ENCODE data around the gene A3GALT2.

The A3GALT2 gene

GRCh38 chr1:33269621-33270020, 51.3 kb downstream of the A3GALT2 start:
- no peak for DNase-seq

DNA sequence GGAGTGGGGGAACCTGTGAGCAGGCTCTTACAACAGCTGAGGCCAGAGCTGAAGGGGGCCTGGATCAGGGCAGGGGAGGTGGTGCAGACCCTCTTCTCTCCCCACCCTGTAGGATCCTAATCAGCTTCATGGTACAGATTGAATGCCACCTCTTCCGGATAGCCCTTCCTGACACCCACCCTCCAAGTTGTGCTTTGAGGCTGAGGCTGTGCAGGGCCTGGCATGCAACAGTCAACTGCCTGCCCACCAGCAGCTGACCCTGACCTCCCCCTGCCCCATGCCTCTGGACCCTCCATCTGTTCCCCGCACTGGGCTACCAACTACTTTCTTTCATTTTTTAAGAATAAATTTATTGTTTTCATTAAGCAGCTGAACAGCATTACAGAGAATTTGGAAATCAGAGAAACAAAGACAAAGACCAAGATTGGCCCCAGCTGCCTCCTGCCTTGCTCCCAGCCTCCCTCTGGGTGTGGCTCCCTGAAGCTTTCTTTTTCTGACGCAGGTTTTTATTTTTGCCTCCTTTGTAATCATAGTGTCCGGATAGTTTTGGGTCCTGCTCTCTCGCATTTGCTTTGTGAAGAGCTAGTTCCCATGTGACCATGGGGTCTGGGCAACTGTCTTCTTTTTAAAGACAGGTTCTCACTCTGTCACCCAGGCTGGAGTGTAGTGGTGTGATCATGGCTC, 51.8 kb downstream of the A3GALT2 start:
- DNase-seq: no peak

- no peak for DNase-seq
Measured at GRCh38 chr1:33268457-33268856, 52.4 kb downstream of the A3GALT2 start.

DNA sequence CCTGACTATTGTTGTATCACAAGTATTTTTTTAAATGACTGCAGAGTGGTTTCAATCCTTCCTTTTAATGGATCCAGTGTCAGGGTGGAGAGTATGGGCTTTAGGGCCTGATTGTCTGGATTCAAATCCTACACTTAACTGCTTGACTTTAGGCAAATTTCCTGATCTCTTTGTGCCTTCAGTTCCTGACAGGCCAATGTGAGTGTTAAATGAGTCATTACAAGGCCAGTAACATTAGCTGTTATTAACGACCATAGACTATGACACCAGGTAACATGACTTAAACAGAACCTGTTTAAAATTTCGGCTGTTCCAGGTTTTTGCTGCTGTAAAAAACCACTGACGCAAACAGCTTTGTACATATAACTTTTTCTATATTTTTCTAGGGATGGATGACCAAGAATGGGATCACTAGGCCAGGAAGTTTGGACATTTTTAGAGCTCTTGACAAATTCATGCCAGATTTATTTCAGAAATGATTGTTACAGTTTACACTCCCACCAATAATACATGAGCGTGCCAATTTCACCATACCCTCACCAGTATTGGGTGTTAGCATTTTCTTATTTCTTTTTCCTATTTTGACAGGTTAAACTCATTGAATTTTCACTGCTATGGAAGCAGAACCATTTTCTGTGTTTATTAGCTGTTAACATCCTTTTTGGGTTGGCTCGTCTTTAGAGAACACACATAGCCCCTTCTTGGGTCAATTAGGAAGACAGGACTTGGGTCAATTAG, 53.3 kb downstream of the A3GALT2 start:
- no peak for DNase-seq

- DNase-seq: no peak
Measured at GRCh38 chr1:33266766-33267165, 54.1 kb downstream of the A3GALT2 start.

GRCh38 chr1:33265780-33266605, 54.9 kb downstream of the A3GALT2 start:
- DNase-seq: no peak

GRCh38 chr1:33263890-33264504, 56.9 kb downstream of the A3GALT2 start:
- DNase-seq: no peak

- DNase-seq: no peak
Measured at GRCh38 chr1:33261344-33261743, 59.6 kb downstream of the A3GALT2 start.

- DNase-seq: no peak
Measured at GRCh38 chr1:33260439-33260838, 60.5 kb downstream of the A3GALT2 start.

GRCh38 chr1:33259879-33260278, 61.0 kb downstream of the A3GALT2 start:
- no peak for DNase-seq

DNA sequence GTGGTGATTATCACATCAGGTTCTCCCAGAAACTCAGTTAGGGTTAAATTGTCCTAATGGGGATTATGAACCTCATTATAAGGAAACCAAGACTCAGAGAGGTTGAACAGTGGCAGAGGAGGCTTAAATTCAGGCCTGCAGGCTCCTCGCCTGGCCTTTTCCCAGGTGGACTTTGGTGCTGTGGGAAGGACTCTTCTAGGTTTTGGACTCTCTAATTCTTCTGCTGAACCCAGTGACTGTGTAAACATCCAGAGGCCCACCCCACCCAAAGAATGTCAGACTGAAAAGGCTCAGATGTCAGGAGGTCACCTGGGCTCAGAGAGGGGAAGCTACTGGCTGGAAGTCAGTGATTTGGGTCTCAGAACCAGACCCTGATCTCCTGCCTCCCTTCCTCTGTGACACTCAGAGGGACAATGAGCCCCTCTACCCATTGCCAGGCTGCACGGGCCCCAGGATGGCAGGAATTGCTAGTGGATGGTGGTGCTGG, 62.1 kb downstream of the A3GALT2 start:
- DNase-seq: no peak

DNA sequence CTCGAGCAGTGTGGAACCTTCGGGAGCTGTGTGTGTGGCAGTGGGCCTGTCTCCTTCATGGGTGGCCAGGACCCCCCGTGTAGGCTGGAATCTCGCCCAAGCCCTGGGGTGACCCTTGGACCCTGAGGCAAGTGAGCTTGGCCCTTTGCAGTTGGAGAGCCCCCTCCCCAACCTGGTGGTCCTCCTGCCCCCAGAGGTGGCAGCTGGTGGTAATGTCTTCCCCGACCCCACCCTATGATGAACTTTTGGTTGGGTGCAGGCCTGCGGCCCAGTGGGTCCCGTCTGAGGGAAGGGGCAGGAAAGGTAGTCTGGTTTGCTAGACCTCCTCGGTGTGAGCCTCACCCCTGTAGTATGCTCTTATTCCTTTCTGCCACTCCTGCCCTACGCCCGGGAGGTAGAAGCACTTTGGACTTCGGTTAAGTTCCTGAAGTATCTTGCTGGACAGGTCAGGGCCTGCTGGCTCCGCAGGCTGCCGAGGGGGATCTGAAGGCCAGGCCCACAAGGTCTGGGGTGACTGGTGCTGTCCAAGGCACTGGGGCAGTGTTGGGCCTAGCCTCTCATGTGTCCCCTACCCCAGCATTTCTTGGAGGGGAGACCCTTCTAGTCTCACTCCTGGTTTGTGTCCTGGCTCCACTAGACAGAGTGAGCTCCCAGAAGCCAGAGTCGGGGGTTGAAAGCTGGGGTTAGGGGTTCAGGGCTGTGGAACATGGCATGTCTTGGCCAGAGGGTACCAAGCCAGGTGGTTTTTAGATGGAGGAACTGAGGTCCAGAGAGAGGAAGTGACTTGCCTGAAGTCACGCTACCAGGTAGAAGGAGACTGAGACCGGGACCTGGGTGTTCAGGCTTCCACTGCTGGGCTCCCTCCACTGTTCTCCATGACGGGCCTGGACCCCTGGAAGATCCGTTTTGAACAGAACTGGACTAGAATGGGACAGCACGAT, 62.9 kb downstream of the A3GALT2 start:
- no peak for DNase-seq

DNA sequence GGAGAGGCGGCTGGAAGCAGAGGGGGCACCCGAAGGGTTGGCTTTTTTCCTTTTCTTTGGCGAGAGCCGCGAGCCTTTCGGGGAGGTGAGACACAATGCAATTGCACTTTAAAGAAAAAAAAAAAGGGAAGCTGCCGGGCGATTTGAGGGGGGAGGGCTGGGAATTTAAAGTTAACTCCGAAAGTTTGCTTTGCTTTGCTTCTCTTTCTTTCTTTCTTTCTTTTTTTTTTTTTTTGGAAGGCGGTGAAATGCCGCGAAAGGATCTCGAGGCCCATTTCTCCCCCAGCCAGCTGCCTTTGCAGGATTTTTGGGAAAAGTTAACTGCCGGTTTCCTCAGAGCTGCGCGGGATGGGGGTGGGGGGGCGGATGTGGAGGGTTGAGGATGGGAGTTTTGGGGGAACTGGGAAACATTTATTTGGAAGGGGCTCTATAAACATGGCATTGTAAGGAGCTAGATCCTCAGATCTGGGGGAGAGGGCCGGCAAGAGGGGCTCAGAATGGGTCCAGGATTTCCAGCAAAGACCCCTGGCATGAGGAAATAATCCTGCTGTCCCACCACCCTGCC, 63.6 kb downstream of the A3GALT2 start:
- DNase-seq: no peak
